ENCODE results near the gene VPS29.

Gene VPS29
- 44.4 to 119 (median 76.6) reads per million in 17 experiments for total RNA-seq

DNA sequence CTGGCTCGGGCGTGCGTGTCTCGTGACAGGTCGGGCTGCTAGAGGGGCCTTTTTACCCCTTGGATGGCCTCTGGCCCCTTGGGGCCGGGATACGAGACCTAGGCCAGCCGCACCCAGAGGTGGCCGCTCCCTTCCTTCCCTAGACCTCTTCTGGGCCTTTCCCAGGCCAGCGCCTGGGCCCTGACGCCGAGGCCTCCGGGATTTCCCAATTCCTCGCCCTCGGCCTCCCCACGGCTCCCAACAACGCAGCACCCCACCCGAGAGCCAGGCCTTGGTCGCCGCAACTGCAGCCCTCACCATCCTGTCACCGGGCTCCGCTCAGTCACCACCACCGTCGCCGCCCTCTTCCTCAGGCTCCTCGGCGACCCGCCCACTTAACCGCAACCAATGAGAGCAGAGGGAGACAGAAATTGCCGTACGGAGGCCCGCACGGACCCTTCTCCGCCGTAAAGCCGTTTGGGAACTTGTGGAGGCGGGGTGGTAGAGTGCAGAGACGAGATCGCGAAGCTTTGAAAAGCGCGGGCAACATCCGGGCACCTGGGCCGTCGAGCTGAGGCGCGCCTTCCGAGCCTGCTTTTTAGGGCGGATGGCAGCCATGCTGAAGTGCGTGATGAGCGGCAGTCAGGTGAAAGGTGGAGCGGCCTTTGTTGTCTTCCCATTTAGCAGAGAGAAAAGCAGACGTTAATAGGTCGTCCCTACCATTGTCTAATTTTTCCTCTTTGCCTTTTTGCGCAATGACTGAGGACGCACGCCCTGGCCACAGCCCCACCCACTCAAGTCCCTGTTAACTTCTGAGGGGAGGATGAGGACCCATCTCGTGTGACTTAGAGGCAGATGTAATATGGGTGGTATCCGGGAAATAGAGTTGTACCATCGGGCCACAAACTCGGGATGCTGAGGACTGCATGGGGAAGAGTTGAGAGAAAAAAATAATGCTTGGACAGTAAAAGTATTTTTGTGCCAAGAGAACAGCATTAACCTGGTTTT is at the start of gene VPS29, which contains the start of gene RAD9B:
VPS29 (minus strand) TSS at position 360 of the 987 bp plus-strand sequence; CDS start at position 300, 60 bp downstream.
RAD9B (plus strand) TSS at position 580 of the 987 bp plus-strand sequence; CDS start at position 587, 7 bp downstream.
- peak; percentile 99 to 100 (median 99) for DNase-seq

GRCh38 chr12:110550981-110551380 is 49.1 kb upstream of the VPS29 start:
- DNase-seq, result no peak

GRCh38 chr12:110549716-110550115 is 47.8 kb upstream of the VPS29 start:
- no peak for DNase-seq

GRCh38 chr12:110548678-110549077 is 46.8 kb upstream of the VPS29 start:
- DNase-seq, result no peak

DNA sequence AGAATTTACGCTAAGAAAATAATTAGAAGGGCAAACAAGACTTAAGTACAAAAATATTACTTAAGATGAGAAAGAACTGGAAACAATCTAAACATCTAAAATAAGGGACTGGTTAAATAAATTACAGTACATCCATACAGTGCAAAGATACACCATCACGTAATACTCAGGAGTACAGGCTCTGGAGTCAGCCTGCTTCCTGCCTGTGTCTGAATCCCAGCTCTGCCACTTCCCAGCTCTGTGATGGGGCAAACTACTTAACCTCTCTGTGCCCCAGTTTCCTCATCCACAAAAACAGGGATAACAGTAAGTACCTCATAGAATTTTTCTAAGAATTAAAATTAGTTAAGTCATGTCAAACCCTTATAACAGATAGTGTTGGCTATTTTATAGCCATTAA is 45.2 kb upstream of the VPS29 start:
- DNase-seq, result no peak

- peak in 2 of 4 experiments; percentile 19 to 22 for DNase-seq
Measured at GRCh38 chr12:110546339-110546738, 44.4 kb upstream of the VPS29 start.

DNA sequence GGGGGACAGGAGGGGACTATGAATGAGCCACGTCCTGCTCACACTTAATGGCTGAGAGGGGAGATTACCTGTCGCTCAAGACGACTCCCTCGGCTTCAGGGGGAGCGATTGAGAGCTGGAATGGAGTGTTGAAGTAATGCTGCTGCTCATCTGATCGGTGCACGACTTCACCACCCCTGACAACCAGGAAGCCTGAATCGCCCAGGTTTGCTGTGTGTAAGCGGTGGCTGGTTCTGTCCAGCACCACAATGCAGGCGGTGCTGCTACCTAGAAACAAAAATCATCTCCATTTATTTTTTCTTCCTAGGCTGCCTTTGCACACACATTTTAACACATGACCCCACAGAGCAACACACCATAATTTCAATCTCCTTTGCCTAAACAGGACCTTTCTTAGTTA is 43.9 kb upstream of the VPS29 start:
- DNase-seq, result no peak

DNA sequence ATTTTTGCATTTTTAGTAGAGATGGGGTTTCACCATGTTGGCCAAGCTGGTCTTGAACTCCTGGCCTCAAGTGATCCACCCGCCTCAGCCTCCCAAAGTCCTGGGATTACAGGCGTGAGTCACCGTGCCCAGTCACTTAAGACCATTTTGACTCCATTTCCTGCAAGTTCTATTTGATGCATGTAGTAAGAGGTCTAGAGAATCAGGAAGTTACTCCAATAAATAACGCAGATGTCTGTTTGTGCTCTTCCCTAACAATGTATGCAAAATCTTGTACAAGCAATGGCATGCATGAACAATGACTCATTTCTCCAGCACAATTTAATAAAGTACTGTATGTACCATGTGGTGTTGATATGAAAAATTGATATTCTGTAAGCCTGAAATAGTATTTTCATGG is 43.3 kb upstream of the VPS29 start:
- DNase-seq, result peak; percentile 63 to 91 (median 76)

- no peak for DNase-seq
Measured at GRCh38 chr12:110543965-110544364, 42.1 kb upstream of the VPS29 start.

- no peak for DNase-seq
Measured at GRCh38 chr12:110543252-110543959, 41.5 kb upstream of the VPS29 start.

- DNase-seq, result no peak
Measured at GRCh38 chr12:110540048-110540447, 38.1 kb upstream of the VPS29 start.

DNA sequence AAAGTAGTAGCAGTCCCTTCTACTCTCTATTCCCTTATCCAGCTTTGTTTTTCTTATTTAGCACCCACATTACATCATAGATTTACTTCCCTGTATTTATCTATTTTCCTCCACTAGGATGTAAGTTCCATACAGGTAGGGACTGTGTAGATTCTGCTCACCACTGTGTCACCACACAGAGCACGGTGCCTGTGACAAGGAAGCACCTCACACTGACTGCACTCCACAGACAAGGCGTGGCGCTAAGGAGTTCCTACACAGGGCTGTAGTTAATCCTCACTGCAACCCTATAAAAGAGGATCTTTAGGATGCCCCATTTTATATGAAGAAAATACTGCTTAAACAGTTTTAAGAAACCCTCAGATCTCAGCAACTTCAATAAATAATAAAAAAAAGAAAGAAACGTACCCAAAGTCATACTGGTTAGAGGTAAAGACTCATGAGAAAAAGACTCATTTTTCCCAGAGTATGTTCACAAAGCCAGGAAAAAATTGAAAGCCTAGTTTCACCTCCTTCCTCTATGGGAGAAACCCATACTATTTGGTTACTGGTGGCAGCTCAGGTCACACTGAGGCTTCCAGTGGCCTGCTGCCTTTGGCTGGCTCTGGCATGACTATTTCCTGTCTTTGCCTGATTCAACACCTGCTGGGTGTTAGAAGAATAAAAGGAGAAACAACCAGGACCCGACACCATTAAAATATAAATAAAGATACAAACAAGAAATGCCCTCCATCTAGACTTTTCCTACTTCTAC is 37.1 kb upstream of the VPS29 start:
- no peak for DNase-seq

GRCh38 chr12:110537605-110538409 is 35.9 kb upstream of the VPS29 start:
- peak in 1 of 4 experiments; percentile 8 for DNase-seq

GRCh38 chr12:110536834-110537604 is 35.1 kb upstream of the VPS29 start:
- DNase-seq, result no peak

GRCh38 chr12:110534811-110535210 is 32.9 kb upstream of the VPS29 start:
- DNase-seq, result no peak

DNA sequence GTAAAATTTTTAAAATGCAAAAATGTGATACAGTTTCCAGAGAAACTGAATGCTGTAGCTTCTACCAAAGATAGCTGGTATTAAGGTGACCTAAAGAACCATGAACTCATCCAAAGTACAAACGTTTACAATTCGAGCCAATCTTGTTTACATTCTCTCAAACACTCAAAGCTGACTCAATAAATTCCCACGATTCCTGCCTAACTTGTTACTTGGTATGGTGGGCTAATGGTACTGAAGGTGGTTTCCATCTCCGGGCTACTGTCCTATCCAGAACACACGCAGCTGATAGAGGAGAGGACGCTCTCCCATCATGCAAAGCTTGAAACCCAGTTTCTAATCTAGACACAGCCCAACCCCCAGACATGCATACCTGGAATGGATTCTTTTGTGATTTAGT is 31.7 kb upstream of the VPS29 start:
- no peak for DNase-seq

DNA sequence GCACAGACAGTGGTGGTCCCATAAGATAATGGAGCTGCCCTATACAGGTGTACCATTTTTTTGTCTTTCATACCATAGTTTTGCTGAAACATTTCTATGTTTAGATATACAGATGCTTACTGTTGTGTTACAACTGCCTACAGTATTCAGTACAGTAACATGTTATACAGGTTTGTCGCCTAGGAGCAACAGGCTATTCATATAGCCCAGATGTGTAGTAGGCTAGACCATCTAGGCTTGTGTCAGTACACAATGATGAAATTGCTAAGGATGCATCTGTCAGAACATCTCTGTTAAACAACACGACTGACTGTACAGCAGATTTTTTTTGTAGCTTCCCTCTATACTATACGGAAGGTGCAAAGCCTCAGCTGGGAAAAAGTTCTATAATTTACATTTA is 30.7 kb upstream of the VPS29 start:
- DNase-seq, result no peak

DNA sequence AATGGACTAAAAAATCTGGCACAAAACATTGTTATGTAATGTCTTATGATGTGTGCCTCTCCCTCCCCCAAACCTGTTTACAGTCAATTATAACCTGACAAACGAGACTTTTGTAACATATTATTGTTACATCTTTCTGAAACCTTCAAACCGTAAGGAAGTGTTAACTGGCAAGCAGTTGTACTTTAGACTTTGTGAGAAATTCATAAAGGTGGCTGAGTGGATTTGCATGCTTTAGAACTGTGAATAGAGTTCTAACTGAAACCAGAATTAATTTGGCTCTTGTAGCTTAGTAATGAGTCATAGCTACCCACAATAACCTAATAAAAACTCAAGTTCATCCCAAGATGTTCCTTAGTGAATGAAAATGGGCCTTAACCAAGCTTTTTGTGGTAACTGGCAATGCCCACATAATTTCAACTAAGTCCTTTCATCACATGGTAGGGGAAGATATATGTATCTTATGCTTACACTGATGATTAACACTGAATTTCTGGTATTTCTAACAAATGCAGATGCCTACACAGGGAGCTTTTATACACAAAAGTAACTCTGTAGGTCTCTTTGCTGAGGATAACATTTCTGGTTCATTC is 29.9 kb upstream of the VPS29 start:
- no peak for DNase-seq

DNA sequence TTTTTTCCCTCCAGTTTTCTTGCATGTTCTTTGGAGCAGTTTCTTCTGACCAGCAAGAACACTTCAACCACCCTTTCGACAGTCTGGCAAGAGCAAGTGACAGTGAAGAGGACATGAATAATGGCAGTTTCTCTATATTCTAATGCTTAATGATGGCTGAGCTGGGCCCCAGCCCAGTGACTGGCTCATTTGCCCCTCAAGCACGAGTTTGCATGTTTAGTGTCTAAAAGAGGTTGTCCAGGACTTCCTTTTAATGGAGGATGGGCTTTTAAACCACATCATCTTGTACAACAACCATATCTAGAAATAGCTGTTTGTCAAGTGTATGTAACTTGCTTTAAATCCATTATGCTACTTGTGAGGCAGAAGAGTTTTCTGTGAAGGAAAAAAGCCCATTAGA is 28.6 kb upstream of the VPS29 start:
- DNase-seq, result no peak

- DNase-seq, result no peak
Measured at GRCh38 chr12:110528277-110528839, 26.4 kb upstream of the VPS29 start.
